ENCODE results near the gene YWHAH. TPM values are rescaled to one million over a fixed set of nuclear protein-coding genes. Genes with fewer than 3 reads are reported as not detected.

YWHAH gene
- total and polyA plus RNA-seq, 9 of the 15 experiments (the other 6 are each of a cell fraction or from before 2014, with no cell fraction given) = 32.0 to 177 (median 114) TPM

DNA sequence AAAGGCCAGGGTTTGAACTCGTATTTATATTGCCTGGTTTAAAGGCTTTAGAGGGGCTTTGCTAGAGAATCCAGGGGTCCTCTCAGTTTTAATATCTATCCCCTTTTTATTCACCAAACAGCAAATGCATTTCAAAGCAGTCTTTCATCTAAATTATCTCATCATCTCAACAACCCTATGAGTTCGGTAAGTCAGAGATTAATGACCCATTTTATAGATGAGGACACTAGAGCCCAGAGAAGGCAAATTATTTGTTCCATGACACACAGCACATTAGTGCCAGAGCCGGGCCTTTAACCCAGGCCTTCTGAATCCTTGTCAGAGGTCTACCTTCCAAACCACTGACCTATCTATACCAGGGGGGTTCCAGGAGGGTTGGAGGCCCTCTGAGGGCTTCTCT lies 16.8 kb upstream of the YWHAH start:
- Histone ChIP-seq H3K27ac (ENCODE audit: extremely low read depth, low read depth, low read length) (no peak overlapping the region), H3K4me2 (ENCODE audit: insufficient read depth, low read length) (no peak overlapping the region), H2AFZ (ENCODE audit: low read depth, low read length) (no peak overlapping the region), H3K79me2 (ENCODE audit: control insufficient read depth, insufficient read depth, low read length) (no peaks in the 10 kb centered on the region), H3K27me3 (ENCODE audit: control insufficient read depth in 2 of 2, insufficient read depth in 2 of 2, low read length in 2 of 2) (no peaks in the 10 kb centered on the region), H3K9me3 (replicated peaks; ENCODE audit: control insufficient read depth, insufficient read depth, low read depth, low read length) (no peaks in the 10 kb centered on the region), H3K4me3 (no peak overlapping the region), H3K4me1 (replicated peaks in 1 of 2; ENCODE audit: control insufficient read depth in 2 of 2, insufficient read depth in 2 of 2, low read length in 2 of 2) (peaks cover 9 to 11% of the 10 kb centered on the region in 2 experiments; a peak in 3 of 5 replicates), H4K20me1 (replicated peaks; ENCODE audit: control insufficient read depth, insufficient read depth, low read length) (no peaks in the 10 kb centered on the region), H3K9me1 (ENCODE audit: control insufficient read depth, insufficient read depth, low read length) (no peaks in the 10 kb centered on the region), H3K36me3 (ENCODE audit: control insufficient read depth, insufficient read depth, low read length) (no peaks in the 10 kb centered on the region), H3K9ac (ENCODE audit: insufficient read depth in 1 of 2, low read depth in 2 of 2, low read length in 2 of 2) (no peak overlapping the region)
- TF ChIP-seq RBM25 (IDR thresholded peaks at IDR 0.05; ENCODE audit: low read depth, low read length, severe bottlenecking) (peak; percentile 52), TEAD1 (CRISPR knock-in tag; IDR thresholded peaks at IDR 0.05) (no peak)
- CTCF ChIA-PET (ENCODE audit: low intra/inter-chr PET ratio) = no interaction called here
- BruUV-seq (replicated peaks) = no TSS peak
- WGBS (ENCODE audit: insufficient coverage, low coverage, missing lambda C conversion rate) = 17% methylated on average over 3 of the region's 3 CpGs
- no peak for DNase-seq (ENCODE audit: extremely low read depth in 1 of 4, low spot score in 3 of 4)
- in situ Hi-C loops (cut with MboI) (no loop called here), intact Hi-C loops (cut with micrococcal nuclease) (no loop called here)
- no peak for ATAC-seq
- no peak for FAIRE-seq
- POLR2A ChIA-PET = no interaction called here

DNA sequence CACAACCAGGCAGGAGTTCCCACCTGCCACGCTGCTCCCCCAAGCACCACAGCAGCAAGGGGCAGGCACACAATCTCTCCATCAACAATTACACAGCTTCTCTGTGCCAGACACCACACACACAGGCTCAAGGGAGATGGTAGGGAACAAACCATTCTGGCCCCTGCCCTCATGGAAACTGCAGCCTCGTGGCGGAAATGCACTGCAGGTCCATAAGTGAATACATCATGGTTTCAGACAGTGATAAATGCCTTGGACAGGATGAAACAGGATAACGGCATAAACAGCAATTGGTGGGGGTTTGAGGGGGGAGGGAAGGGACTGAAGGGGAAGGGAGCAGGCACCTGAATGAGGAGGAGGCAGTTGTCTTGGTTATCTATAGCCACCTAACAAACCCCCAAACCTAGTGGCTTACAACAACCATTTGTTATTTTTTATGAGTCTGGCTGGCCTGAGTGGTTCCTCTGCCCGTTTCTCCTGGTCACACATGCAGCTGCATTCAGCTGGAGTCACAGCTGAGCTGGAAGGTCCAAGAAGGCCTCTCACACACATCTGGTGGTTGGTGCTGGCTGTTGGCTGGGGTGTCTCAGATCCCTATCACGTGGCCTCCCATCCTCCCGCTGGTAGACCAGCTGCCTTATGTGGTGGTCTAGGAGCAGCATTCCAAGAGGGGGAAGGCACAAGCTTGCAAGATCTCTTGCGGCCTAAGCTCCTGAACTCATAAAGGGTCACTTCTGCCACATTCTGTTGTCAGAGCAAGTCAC lies 15.0 kb upstream of the YWHAH start:
- 38% methylated on average over 8 of the region's 8 CpGs for WGBS (ENCODE audit: insufficient coverage, low coverage, missing lambda C conversion rate)
- Histone ChIP-seq H3K4me3 (no peak overlapping the region), H3K4me1 (replicated peaks in 1 of 2; ENCODE audit: control insufficient read depth in 2 of 2, insufficient read depth in 2 of 2, low read length in 2 of 2) (peaks cover 8 to 11% of the 10 kb centered on the region in 2 experiments; a peak in 3 of 5 replicates), H2AFZ (ENCODE audit: low read depth, low read length) (peak overlapping the region; percentile 72), H3K9me1 (ENCODE audit: control insufficient read depth, insufficient read depth, low read length) (no peaks in the 10 kb centered on the region), H3K9ac (ENCODE audit: insufficient read depth in 1 of 2, low read depth in 2 of 2, low read length in 2 of 2) (peak overlapping the region in 1 of 2 experiments; percentile 81; a peak in 2 of 4 replicates), H3K4me2 (ENCODE audit: insufficient read depth, low read length) (peak overlapping the region; percentile 4; the same call in 1 of the 2 replicates), H3K79me2 (ENCODE audit: control insufficient read depth, insufficient read depth, low read length) (no peaks in the 10 kb centered on the region), H3K27me3 (ENCODE audit: control insufficient read depth in 2 of 2, insufficient read depth in 2 of 2, low read length in 2 of 2) (no peaks in the 10 kb centered on the region), H3K36me3 (ENCODE audit: control insufficient read depth, insufficient read depth, low read length) (no peaks in the 10 kb centered on the region), H3K27ac (ENCODE audit: extremely low read depth, low read depth, low read length) (no peak overlapping the region; the same call in 2 of the 3 replicates), H3K9me3 (replicated peaks; ENCODE audit: control insufficient read depth, insufficient read depth, low read depth, low read length) (no peaks in the 10 kb centered on the region), H4K20me1 (replicated peaks; ENCODE audit: control insufficient read depth, insufficient read depth, low read length) (no peaks in the 10 kb centered on the region)
- in situ Hi-C loops (cut with MboI) = no loop called here
- DNase-seq (ENCODE audit: extremely low read depth in 1 of 4, low spot score in 3 of 4) (peak in 2 of 4 experiments; percentile 37 to 47), ATAC-seq (no peak; the same call in 1 of the 3 replicates), FAIRE-seq (no peak)
- no TSS peak for BruUV-seq (replicated peaks)
- CTCF ChIA-PET (ENCODE audit: low intra/inter-chr PET ratio) = interaction anchor here (0.7 kb wide), 1 partner anchor 57 kb away, joined by 3 read pairs; no protein-coding TSS in a partner anchor
- intact Hi-C loops (cut with micrococcal nuclease) = no loop called here
- POLR2A ChIA-PET = interaction anchor here (0.6 kb wide), 1 partner anchor 267 kb away, joined by 3 read pairs; no protein-coding TSS in a partner anchor
- TF ChIP-seq CBX5 (IDR thresholded peaks at IDR 0.05; ENCODE audit: borderline replicate concordance, low read depth) = no peak
- peak; percentile 77 for TF ChIP-seq MEIS2 (IDR thresholded peaks at IDR 0.05; ENCODE audit: partially characterized antibody)
- peak; percentile 82 for TF ChIP-seq PKNOX1 (IDR thresholded peaks at IDR 0.05)
- TF ChIP-seq E2F6 (IDR thresholded peaks at IDR 0.05; ENCODE audit: borderline replicate concordance in 1 of 2, extremely low read depth in 1 of 2, insufficient read depth in 1 of 2, insufficient read length in 1 of 2, low read depth in 1 of 2, low read length in 1 of 2, poor library complexity in 1 of 2, severe bottlenecking in 1 of 2) = peak in 1 of 2 experiments; percentile 7
- TF ChIP-seq, protein P1, sequence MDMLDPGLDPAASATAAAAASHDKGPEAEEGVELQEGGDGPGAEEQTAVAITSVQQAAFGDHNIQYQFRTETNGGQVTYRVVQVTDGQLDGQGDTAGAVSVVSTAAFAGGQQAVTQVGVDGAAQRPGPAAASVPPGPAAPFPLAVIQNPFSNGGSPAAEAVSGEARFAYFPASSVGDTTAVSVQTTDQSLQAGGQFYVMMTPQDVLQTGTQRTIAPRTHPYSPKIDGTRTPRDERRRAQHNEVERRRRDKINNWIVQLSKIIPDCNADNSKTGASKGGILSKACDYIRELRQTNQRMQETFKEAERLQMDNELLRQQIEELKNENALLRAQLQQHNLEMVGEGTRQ (CRISPR knock-in tag; IDR thresholded peaks at IDR 0.05) = peak; percentile 46
- TF ChIP-seq FOXM1 (IDR thresholded peaks at IDR 0.05; ENCODE audit: low read depth) = no peak
- TF ChIP-seq FOXM1 (CRISPR knock-in tag; IDR thresholded peaks at IDR 0.05; ENCODE audit: low read depth) = no peak
